ENCODE data around the gene SPATA6L.
A peak's percentile ranks its signal among the peaks of the same experiment; 100 is the strongest.

The SPATA6L gene

DNA sequence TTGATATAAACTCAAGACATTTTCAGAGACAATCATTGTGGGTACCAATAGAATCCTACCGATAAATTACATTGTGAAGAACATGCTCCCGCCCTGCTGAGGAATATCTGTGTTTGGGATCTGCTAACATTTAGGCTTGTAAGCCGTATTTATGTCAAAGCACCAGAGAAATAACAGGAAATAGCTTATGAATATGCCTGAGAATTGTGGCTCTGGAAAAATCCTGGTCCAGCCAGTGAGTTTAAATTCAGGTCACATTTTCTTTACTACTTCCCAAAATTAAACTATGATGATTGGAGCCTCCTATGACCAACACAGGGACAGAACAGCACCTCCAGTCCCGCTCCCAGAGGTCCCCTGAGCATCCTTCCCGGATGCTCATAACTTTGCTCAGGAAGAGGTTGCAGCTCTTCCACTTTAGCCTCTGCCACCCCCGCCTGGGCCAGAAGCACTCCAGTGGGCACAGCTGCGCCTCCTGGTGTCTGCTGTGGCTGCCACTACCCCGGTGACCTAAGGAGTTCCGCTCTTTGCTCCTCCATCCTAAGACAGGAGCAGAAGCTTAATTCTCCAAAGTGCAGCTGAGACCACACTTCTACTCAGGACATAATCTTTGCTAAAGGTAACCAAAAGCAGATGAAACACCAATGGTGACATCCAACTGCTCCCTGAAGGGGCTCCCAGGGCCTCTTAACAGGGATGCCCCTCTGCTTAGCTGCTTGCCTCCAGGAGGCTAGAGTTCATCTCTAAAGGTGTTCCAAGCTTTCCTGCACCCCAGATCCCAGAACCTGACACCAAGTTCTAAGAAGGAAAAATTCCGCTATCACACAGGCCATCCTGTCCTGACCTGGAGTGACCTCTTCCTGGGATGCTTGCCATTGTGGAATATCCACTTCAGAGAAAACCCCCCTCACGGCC, 117.2 kb downstream of the SPATA6L start:
- peak; percentile 31; the same call in 1 of the 2 replicates for TF ChIP-seq CTCF (conservative IDR thresholded peaks at IDR 0.05)

More for the DNA sequence above, 117.2 kb downstream of the SPATA6L start:
- no peak overlapping the region for H3K27ac ChIP-seq
